GM19023 (cell line): ENCODE data around the gene SLC9A4.

Experiments
- ATAC-seq: cut with Tn5 transposase; IDR thresholded peaks from one replicate; pipeline ENCODE4 v1.9.1; 2021; ENCODE audit warnings: mild to moderate bottlenecking, moderate library complexity; ENCODE audit not compliant: unreplicated experiment

SLC9A4 gene

GRCh38 chr2:102498414-102498813 lies 25.4 kb downstream of the SLC9A4 start:
- ATAC-seq: no peak

GRCh38 chr2:102499558-102499957 lies 26.5 kb downstream of the SLC9A4 start:
- no peak for ATAC-seq

- ATAC-seq: no peak
Observed at GRCh38 chr2:102502576-102502975, 29.6 kb downstream of the SLC9A4 start.

- no peak for ATAC-seq
Observed at GRCh38 chr2:102504833-102505232, 31.8 kb downstream of the SLC9A4 start.

- no peak for ATAC-seq
Observed at GRCh38 chr2:102505290-102505689, 32.3 kb downstream of the SLC9A4 start.

- no peak for ATAC-seq
Observed at GRCh38 chr2:102506743-102507142, 33.7 kb downstream of the SLC9A4 start.

- ATAC-seq: no peak
Observed at GRCh38 chr2:102508863-102509262, 35.8 kb downstream of the SLC9A4 start.

- no peak for ATAC-seq
Observed at GRCh38 chr2:102509749-102510148, 36.7 kb downstream of the SLC9A4 start.

GRCh38 chr2:102510791-102511575 lies 38.0 kb downstream of the SLC9A4 start:
- ATAC-seq: no peak

GRCh38 chr2:102512161-102512560 lies 39.1 kb downstream of the SLC9A4 start:
- no peak for ATAC-seq

GRCh38 chr2:102513355-102513939 lies 40.4 kb downstream of the SLC9A4 start:
- ATAC-seq: no peak

GRCh38 chr2:102514061-102514785 lies 41.2 kb downstream of the SLC9A4 start:
- ATAC-seq: no peak

GRCh38 chr2:102515851-102516250 lies 42.8 kb downstream of the SLC9A4 start:
- ATAC-seq: no peak

- no peak for ATAC-seq
Observed at GRCh38 chr2:102518170-102518569, 45.1 kb downstream of the SLC9A4 start.

- no peak for ATAC-seq
Observed at GRCh38 chr2:102520009-102520408, 47.0 kb downstream of the SLC9A4 start.

- no peak for ATAC-seq
Observed at GRCh38 chr2:102520801-102521200, 47.8 kb downstream of the SLC9A4 start.

GRCh38 chr2:102522162-102522561 lies 49.1 kb downstream of the SLC9A4 start:
- ATAC-seq: no peak

GRCh38 chr2:102522890-102523289 lies 49.9 kb downstream of the SLC9A4 start:
- ATAC-seq: no peak

GRCh38 chr2:102523651-102524050 lies 50.6 kb downstream of the SLC9A4 start:
- no peak for ATAC-seq

- ATAC-seq: no peak
Observed at GRCh38 chr2:102527086-102527485, 54.1 kb downstream of the SLC9A4 start.

- no peak for ATAC-seq
Observed at GRCh38 chr2:102538491-102538890, 65.5 kb downstream of the SLC9A4 start.

GRCh38 chr2:102540882-102541281 lies 67.9 kb downstream of the SLC9A4 start:
- ATAC-seq: no peak
